Erythroblast (primary cell): ENCODE data around the gene NCR3LG1.

Experiments used
- GATA1 ChIP-seq: IDR thresholded peaks from 2 replicates; pipeline ENCODE4 v1.6.1; 2011; ENCODE audit warnings: low read depth, mild to moderate bottlenecking, control low read depth, low read length, moderate library complexity
- POLR2A ChIP-seq: IDR thresholded peaks from 2 replicates; pipeline ENCODE4 v1.6.1; 2011; ENCODE audit warnings: mild to moderate bottlenecking, low read length

GRCh38 chr11:17369684-17370243 lies 18.2 kb downstream of the NCR3LG1 start:
- TF ChIP-seq POLR2A: no peak
- no peak for TF ChIP-seq GATA1
